Measurements from ENCODE around the gene HYCC1.

DNA sequence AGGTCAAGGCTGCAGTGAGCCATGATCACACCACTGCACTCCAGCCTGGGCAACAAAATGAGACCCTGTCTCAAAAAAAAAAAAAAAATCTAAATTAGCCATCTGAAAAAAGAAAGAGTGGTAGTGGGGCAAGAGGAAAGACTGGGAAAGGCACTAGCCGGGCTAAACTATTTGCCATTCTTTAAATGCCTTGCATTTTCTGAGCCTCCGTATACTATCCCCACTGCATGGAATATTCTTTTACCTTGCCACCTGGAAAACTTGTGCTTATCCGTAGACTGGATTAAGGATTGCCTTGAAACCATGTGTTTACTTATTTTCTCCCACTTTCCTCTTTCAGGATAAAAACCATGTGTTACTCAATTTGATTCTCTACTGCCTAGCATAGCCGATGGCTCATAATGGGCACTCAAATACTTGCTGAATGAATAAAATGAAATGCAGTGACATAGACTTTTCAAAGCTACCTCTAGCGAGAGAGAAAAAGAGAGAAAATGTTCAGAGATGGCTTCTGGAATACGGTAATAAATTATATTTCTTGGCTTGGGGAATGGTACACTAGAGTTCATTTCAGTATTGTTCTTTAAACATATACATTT is 30.6 kb downstream of the HYCC1 start:
- TF ChIP-seq CTCF (IDR thresholded peaks at IDR 0.05) (no peak), POLR2A (IDR thresholded peaks at IDR 0.05) (no peak), EP300 (IDR thresholded peaks at IDR 0.05) (no peak), POLR2AphosphoS5 (IDR thresholded peaks at IDR 0.05) (no peak)
